GM12873 (cell line): ENCODE measurements around the gene NAA40.

Experiments used
- CTCF ChIP-seq: IDR thresholded peaks from 2 replicates; pipeline ENCODE4 v1.5.1; 2012; ENCODE audit warnings: low read depth, mild to moderate bottlenecking, moderate library complexity, low read length, control low read depth; ENCODE audit not compliant: insufficient read depth; ENCODE audit errors: missing control alignments

NAA40 gene

GRCh38 chr11:63961608-63962412 lies 23.0 kb downstream of the NAA40 start:
- no peak for TF ChIP-seq CTCF

GRCh38 chr11:63966444-63966843 lies 27.6 kb downstream of the NAA40 start:
- no peak for TF ChIP-seq CTCF

- no peak for TF ChIP-seq CTCF
Measured at GRCh38 chr11:63969461-63969860, 30.7 kb downstream of the NAA40 start.

- no peak for TF ChIP-seq CTCF
Measured at GRCh38 chr11:63970902-63971301, 32.1 kb downstream of the NAA40 start.

DNA sequence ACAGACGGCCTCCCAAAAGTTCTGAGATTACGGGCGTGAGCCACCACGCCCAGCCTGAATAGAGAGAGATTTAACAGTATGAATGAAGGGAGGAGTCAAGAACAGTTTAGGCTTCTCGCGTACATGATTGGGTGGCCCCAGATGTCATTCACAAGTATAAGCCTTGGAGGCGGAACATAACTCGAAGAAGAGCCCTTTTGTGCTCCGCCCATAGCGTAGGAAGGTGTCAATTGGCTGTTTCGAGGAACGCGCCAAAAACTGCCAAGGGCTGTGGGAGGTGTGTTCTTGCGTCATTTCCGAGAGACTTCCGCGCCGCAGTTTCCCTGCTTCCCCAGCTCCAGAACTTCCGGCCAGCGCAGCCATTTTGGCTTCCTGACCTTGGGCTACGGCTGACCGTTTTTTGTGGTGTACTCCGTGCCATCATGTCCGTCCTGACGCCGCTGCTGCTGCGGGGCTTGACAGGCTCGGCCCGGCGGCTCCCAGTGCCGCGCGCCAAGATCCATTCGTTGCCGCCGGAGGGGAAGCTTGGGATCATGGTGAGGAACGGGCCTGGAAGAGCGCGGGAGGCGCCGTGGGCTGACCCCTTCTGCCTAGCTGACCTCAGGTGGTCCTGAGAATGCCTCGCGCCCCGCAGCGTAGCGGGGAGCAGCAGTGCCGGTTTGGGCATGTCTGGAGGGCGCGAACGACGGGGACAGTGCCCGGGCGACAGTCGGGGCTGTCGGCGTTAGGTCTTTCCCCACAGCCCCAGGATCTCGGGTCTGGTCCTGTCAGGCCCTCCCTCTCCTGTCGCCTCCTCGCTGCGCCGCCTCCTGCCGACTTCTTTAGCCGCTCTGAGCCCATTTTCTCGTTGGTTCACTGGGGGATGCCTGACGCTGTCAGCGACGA lies 35.7 kb downstream of the NAA40 start, which contains the start of gene COX8A:
TSS of gene COX8A (plus strand) at position 362 of the 885 bp plus-strand sequence. CDS start at position 423, 61 bp downstream.
- no peak for TF ChIP-seq CTCF

DNA sequence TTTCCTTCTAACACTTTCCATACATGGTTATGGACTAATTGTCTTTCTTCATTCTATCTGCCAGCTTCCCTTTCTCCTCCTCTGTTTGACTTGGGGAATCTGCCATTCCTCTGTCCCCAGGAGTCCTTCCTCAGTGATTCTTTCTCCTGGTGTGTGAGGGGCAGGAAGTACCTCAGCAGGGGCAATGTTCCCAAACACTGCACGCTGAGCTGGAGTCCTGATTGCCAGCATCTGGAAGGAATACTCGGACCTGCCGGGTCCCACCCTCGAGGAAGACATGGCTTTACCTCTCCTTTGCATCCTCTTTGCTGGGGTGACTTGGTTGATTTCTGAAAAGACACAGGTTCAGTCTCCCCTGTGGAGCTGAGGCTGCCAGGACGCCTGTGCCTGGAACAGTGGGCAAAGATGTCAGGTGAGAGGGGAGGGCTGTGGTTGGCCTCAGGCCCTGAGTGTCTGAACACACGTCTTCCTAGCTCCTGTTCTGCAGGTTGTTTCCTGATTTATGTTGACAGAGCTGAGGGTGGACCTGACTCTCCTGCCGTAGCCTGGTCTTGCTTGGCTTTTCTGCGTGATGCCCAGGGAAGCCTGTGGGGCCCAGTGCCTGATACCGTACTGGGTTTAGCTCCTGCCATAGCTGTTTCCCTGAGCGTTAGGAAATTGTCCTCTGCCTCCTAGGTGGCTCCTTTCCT lies 39.9 kb downstream of the NAA40 start:
- TF ChIP-seq CTCF, result no peak
